CD8-positive, alpha-beta memory T cell (primary cell): ENCODE results near the gene MERTK. TPM values are rescaled to one million over a fixed set of nuclear protein-coding genes. Genes with fewer than 3 reads are reported as not detected.
"Not testable (repeated sequence)": the region's sequence is repeated elsewhere in the genome, so short reads cannot be mapped to it uniquely, and the experiment has no call there.

Experiments used
- CTCF ChIA-PET: fragments of 350-600 bp; sonication (Branson Sonifier 250); formaldehyde crosslinking; loops from one replicate; lab custom pipeline; 2021; ENCODE audit warnings: antibody characterized with exemption; lab: Charles Lee
- POLR2A ChIA-PET: fragments of 350-600 bp; sonication (Branson Sonifier 250); formaldehyde crosslinking; loops from one replicate; lab custom pipeline; 2021; ENCODE audit warnings: antibody characterized with exemption; lab: Charles Lee
- DNase-seq, 5 donors: peaks; one replicate each; pipeline versions ENCODE4 v3.0.0 to v3.0.0-alpha.2; 2020 to 2022; ENCODE audit warnings: mixed read lengths in 1 of 5
- H3K27ac ChIP-seq: one replicate; pipeline ENCODE4 v1.7.0; 2013; ENCODE audit warnings: low read depth, mild to moderate bottlenecking, low read length, moderate library complexity
- H3K27me3 ChIP-seq: 2 replicates; pipeline ENCODE4 v1.7.0; 2013; ENCODE audit warnings: low read length, mild to moderate bottlenecking; ENCODE audit not compliant: insufficient read depth, poor library complexity, severe bottlenecking
- H3K36me3 ChIP-seq: 2 replicates; pipeline ENCODE4 v1.7.0; 2013; ENCODE audit warnings: mild to moderate bottlenecking, low read length, moderate library complexity; ENCODE audit not compliant: insufficient read depth
- H3K4me1 ChIP-seq: 2 replicates; pipeline ENCODE4 v1.7.0; 2013; ENCODE audit warnings: mild to moderate bottlenecking, low read length, moderate library complexity; ENCODE audit not compliant: insufficient read depth
- H3K4me3 ChIP-seq: 2 replicates; pipeline ENCODE4 v1.7.0; 2013; ENCODE audit warnings: mild to moderate bottlenecking, low read length
- H3K9me3 ChIP-seq: 2 replicates; pipeline ENCODE4 v1.7.0; 2013; ENCODE audit warnings: mild to moderate bottlenecking, low read length
- H3K27ac Mint-ChIP-seq, 8 donors: one replicate each; pipeline ENCODE4 v1.8.0; 2020 to 2021; ENCODE audit warnings: mixed read lengths in 8 of 8, mild to moderate bottlenecking in 6 of 8, inconsistent platforms in 3 of 8, moderate library complexity in 3 of 8
- H3K27me3 Mint-ChIP-seq, 2 donors: one replicate each; pipeline ENCODE4 v1.8.0; 2020 to 2021; ENCODE audit warnings: mixed read lengths in 2 of 2, mild to moderate bottlenecking in 1 of 2, moderate library complexity in 1 of 2
- H3K36me3 Mint-ChIP-seq, 3 donors: one replicate each; pipeline ENCODE4 v1.8.0; 2020 to 2021; ENCODE audit warnings: mixed read lengths in 3 of 3, inconsistent platforms in 1 of 3, mild to moderate bottlenecking in 1 of 3
- H3K4me1 Mint-ChIP-seq, 3 donors: one replicate each; pipeline ENCODE4 v1.8.0; 2020 to 2021; ENCODE audit warnings: mixed read lengths in 3 of 3, inconsistent platforms in 1 of 3, mild to moderate bottlenecking in 1 of 3
- H3K4me3 Mint-ChIP-seq, 7 donors: one replicate each; pipeline ENCODE4 v1.8.0; 2020 to 2021; ENCODE audit warnings: mixed read lengths in 7 of 7, mild to moderate bottlenecking in 6 of 7, moderate library complexity in 4 of 7, inconsistent platforms in 2 of 7
- H3K9me3 Mint-ChIP-seq, 5 donors: one replicate each; pipeline ENCODE4 v1.8.0; 2020 to 2022; ENCODE audit warnings: mixed read lengths in 5 of 5, mild to moderate bottlenecking in 3 of 5, moderate library complexity in 2 of 5, inconsistent platforms in 1 of 5
- polyA plus RNA-seq: library from polyadenylated mRNA; unstranded; fragments of 300-500 nt; fragmentation: Illumina TruSeq; gene quantifications from one replicate; pipeline ENCODE4 v1.2.3, GENCODE V29; 2021
- total RNA-seq, 2 experiments: library from RNA; stranded (reverse); gene quantifications; one replicate each; pipeline ENCODE4 v1.2.3, GENCODE V29; 2021

MERTK gene
- total RNA-seq (under 1 TPM; 0.75 to 0.88 TPM), polyA plus RNA-seq (0.14 TPM)

DNA sequence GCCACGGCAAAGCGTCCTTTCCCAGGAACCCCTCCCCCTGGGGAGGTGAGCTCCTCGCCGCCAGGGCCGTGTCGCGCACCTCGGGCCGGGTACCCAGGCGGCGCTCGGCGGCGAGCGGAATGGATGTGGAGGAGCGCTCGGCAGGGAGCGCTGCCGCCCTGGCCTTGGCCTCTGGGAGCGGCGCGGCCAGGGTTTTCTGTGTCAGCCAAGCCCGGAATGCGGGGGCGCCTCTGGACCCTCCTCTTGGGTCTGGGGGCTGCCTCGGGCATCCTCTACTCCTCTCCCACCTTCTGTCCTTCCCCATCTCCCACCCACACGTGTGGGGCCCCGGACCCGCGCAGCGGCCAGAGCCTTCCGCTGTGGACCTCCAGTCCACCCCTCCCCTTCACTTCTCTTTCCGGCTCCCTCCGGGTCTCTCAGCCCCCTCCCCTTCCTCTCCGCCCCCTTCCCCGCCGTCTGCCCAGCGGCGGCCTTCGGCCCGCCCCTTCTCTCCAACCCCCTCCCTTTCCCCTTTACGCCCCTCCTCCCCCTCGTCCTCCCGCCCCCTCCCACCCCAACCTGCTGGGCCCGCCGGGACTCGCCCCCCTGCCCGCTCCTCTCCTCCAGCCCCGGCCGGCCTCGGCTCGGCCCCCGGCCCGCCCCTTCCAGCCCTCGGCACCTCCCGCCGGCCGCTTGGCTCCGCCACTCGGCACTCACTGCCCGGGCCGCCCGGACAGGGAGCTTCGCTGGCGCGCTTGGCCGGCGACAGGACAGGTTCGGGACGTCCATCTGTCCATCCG lies at the start of gene MERTK:
Gene MERTK, plus strand, starts transcription at position 684 of the 779 bp plus-strand sequence. CDS start 129 bp downstream, outside the sequence.
- H3K27ac Mint-ChIP-seq: peak within 1 kb of the TSS in 2 of 8 donors; percentile 21 to 90
- Histone ChIP-seq H3K9me3 (no peaks in the 10 kb centered on the region), H3K27me3 (no peaks in the 10 kb centered on the region), H3K36me3 (no peaks in the 10 kb centered on the region), H3K4me3 (peak within 1 kb of the TSS; percentile 50), H3K27ac (no peak within 1 kb of the TSS), H3K4me1 (peaks cover 5% of the 10 kb centered on the region)
- no peaks in the 10 kb centered on the region for H3K36me3 Mint-ChIP-seq
- POLR2A ChIA-PET: no interaction called here
- DNase-seq: peak in 3 of 5 donors; percentile 26 to 56 (median 43)
- H3K27me3 Mint-ChIP-seq: peaks cover 12 to 43% of the 10 kb centered on the region in 2 donors
- CTCF ChIA-PET: no interaction called here
- peaks cover 5 to 24% (median 16%) of the 10 kb centered on the region in 3 donors for H3K4me1 Mint-ChIP-seq
- H3K4me3 Mint-ChIP-seq: peak within 1 kb of the TSS; percentile 75 to 88 (median 79)
- no peaks in the 10 kb centered on the region for H3K9me3 Mint-ChIP-seq

DNA sequence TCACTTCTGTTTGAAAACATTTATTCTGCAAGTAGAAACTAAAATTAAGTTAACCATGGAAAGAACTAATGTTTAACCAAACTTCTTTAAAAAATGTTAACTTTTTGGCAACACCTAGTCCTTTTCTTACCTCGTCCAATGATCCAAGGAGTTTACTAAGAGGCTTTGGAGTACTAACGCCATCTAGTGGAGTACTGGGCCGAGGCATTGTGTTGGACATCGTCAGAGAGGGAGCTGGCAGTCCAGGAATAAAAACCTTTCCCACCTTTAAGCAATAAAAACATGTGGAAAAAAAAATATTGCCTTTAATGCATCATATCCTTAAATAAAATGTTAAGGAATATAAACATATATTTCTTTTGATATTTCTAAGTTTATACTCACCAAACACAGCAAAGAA lies 47.8 kb upstream of the MERTK start:
- peak in 1 of 5 donors; percentile 16 for DNase-seq

DNA sequence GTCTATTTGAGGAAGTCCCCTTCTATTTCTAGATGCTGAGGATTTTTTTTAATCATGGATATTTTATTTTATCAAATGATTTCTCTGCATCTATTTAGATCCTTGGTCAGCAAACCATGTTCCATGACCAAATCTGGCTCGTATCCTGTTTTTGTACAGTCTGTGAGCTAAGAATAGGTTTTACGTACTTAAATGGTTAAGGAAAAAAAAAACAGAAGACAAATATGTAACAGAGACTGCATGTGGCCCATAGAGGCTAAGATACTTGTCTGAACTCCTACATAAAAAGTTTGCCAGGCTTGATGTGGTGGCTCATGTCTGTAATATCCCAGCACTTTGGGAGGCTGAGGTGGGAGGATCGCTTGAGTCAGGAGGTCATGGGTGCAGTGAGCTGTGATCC lies 45.9 kb upstream of the MERTK start:
- H3K27me3 Mint-ChIP-seq, H3K27ac Mint-ChIP-seq, CTCF ChIA-PET, DNase-seq, H3K9me3 ChIP-seq, H3K27ac ChIP-seq, POLR2A ChIA-PET, H3K4me3 ChIP-seq, H3K4me1 ChIP-seq, H3K27me3 ChIP-seq, H3K4me1 Mint-ChIP-seq, H3K4me3 Mint-ChIP-seq, H3K36me3 ChIP-seq, H3K9me3 Mint-ChIP-seq: not testable (repeated sequence)
- H3K36me3 Mint-ChIP-seq: peaks cover 0 to 58% (median 8%) of the 10 kb centered on the region in 3 donors

More for the DNA sequence above, 47.8 kb upstream of the MERTK start:
- H3K4me3 ChIP-seq, H3K4me3 Mint-ChIP-seq, POLR2A ChIA-PET, H3K4me1 ChIP-seq, H3K27me3 ChIP-seq, H3K27ac Mint-ChIP-seq, H3K27ac ChIP-seq, H3K36me3 ChIP-seq, H3K4me1 Mint-ChIP-seq, H3K27me3 Mint-ChIP-seq, CTCF ChIA-PET, H3K9me3 Mint-ChIP-seq, H3K9me3 ChIP-seq: not testable (repeated sequence)
- peaks cover 0 to 55% (median 6%) of the 10 kb centered on the region in 3 donors for H3K36me3 Mint-ChIP-seq

DNA sequence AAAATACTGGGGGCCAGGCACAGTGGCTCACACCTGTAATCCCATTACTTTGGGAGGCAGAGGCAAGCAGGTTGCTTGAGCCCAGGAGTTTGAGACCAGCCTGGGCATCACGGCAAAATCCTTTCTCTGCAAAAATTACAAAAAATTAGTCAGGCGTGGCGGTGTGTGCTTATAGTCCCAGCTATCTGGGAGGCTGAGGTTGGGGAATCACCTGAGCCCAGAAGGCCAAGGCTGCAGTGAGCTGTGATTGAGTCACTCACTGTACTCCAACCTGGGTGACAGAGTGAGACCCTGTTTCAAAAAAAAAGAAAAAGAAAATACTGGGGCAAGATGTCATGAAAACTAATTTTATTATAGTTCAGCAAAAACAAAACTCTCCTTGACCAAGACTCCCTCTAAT lies 38.4 kb upstream of the MERTK start:
- H3K27ac ChIP-seq, H3K4me3 Mint-ChIP-seq, H3K36me3 ChIP-seq, H3K27me3 ChIP-seq, H3K9me3 ChIP-seq, CTCF ChIA-PET, H3K9me3 Mint-ChIP-seq, H3K4me1 ChIP-seq, POLR2A ChIA-PET, H3K27me3 Mint-ChIP-seq, H3K4me3 ChIP-seq, DNase-seq, H3K4me1 Mint-ChIP-seq: not testable (repeated sequence)
- Mint-ChIP-seq H3K27ac (peak overlapping the region in 3 of 8 donors; percentile 0 to 23 (median 5)), H3K36me3 (peaks cover 0 to 54% (median 13%) of the 10 kb centered on the region in 3 donors)

DNA sequence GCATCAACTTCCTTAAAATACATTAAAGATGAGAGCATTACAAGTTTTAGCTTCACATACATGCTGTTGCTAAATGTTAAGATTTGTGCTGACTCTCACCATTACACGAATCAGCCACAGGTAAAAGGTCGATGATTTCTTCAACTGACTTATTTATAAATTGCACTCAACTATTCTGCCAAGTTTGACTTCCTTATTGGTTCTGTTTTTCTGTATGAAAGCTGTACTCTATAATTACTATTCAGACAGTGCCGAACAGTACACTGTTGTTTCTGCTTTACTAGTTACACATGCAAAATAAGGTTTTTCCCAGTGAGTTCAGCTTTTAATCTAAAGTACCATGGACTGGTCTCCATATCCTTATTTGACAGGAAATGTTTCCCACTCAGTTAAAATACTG lies 33.3 kb upstream of the MERTK start:
- POLR2A ChIA-PET, H3K27ac ChIP-seq, H3K4me3 Mint-ChIP-seq, H3K9me3 ChIP-seq, H3K27ac Mint-ChIP-seq, H3K4me3 ChIP-seq, H3K27me3 ChIP-seq, DNase-seq, H3K9me3 Mint-ChIP-seq, H3K27me3 Mint-ChIP-seq, CTCF ChIA-PET, H3K36me3 ChIP-seq, H3K4me1 Mint-ChIP-seq, H3K4me1 ChIP-seq: not testable (repeated sequence)
- peaks cover 0 to 47% (median 8%) of the 10 kb centered on the region in 3 donors for H3K36me3 Mint-ChIP-seq

DNA sequence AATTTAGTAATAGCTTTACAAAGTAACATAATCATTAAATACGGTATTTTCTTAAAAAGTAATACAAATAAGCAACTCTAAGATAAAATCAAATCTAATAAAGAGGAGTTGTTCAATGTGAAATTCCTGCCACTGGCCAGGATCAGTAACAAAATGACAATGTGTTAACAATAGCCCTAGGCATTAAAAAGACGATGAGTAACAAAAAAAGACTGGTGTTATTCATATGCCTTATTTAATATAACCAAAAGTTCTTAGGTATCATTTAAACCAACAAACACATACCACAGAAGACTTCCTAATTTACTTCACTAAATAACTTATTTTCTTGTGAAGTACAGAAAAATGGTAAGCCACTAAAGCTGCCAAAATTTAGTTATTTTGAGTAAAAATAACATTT lies 25.6 kb upstream of the MERTK start:
- not testable (repeated sequence) for H3K4me3 ChIP-seq, H3K36me3 ChIP-seq

DNA sequence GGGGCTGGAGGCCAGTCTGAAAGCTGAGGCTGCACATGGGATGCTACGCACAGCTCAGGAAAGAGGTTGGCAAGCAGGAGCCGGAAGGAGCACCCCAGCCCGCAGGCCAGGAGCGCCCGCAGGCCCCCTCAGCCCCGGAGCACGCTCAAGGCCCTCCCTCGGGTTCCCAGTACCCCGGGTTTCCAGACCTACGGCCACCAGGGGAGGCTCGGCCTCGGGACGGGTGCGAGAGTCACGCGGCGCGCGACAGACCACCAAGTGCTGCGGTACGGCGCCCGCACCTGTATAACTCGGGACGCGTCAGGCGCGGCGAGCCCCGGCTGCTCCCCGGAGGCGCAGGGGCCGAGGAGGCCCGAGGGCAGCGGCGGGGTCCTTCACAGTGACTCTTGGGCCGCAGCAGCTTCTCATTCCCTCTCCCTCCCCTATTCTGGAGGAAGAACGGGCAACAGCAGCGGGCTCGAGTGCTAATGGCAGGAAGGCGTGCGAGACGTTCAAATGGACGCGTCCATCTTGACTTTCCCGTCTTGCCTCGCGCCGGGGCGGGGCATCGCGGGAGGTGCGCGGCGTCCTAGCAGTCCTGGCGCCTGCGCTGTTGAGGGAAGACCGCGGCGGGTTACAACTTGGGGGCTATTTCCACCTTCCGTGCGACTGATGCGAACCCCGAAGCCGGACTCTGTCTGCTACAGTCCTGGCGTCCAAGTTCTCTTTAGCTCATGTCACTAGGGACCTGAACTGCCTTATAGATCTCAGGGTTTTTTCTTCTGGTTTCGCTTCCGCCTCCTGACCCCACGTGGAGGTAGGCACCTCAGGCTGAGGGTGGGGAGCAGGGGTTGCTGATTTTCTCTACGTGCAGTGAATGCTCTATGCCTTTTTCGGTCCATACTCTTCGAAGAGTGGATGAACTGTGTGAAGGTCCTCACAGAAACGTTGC lies 14.5 kb upstream of the MERTK start, which contains the start of gene ANAPC1:
Gene ANAPC1, minus strand, starts transcription at position 533 of the 931 bp plus-strand sequence. CDS start 3,368 bp downstream, outside the sequence.
- no peaks in the 10 kb centered on the region for H3K27me3 Mint-ChIP-seq
- DNase-seq: peak; percentile 78 to 89 (median 79)
- peak within 1 kb of the TSS; percentile 83 to 99 (median 96) for H3K27ac Mint-ChIP-seq
- H3K9me3 Mint-ChIP-seq: no peaks in the 10 kb centered on the region
- H3K4me3 Mint-ChIP-seq: peak within 1 kb of the TSS; percentile 92 to 98 (median 94)
- H3K27me3 ChIP-seq: no peaks in the 10 kb centered on the region
- H3K27ac ChIP-seq: peak within 1 kb of the TSS; percentile 96
- H3K4me1 Mint-ChIP-seq: peaks cover 12 to 26% (median 19%) of the 10 kb centered on the region in 3 donors
- peaks cover 0 to 14% (median 2%) of the 10 kb centered on the region in 3 donors for H3K36me3 Mint-ChIP-seq
- H3K9me3 ChIP-seq: no peaks in the 10 kb centered on the region
- H3K36me3 ChIP-seq: no peaks in the 10 kb centered on the region
- ChIA-PET POLR2A (interaction anchor here (0.7 to 1.3 kb wide), 2 partner anchors 171 to 1364 kb away, joined by 3 to 6 read pairs; no protein-coding TSS in a partner anchor), CTCF (interaction anchor here (1.0 kb wide), 1 partner anchor 9 kb away, joined by 3 read pairs; no protein-coding TSS in a partner anchor)
- peak within 1 kb of the TSS; percentile 98 for H3K4me3 ChIP-seq
- peaks cover 8% of the 10 kb centered on the region for H3K4me1 ChIP-seq

More for the DNA sequence above, 25.6 kb upstream of the MERTK start:
- POLR2A ChIA-PET, H3K4me3 Mint-ChIP-seq, H3K4me1 ChIP-seq, H3K9me3 Mint-ChIP-seq, H3K9me3 ChIP-seq, H3K27ac Mint-ChIP-seq, H3K27ac ChIP-seq, H3K4me1 Mint-ChIP-seq, H3K27me3 Mint-ChIP-seq, H3K27me3 ChIP-seq, DNase-seq, CTCF ChIA-PET: not testable (repeated sequence)
- peaks cover 0 to 64% (median 17%) of the 10 kb centered on the region in 3 donors for H3K36me3 Mint-ChIP-seq
